Brain pericyte (primary cell): ENCODE data around the gene MGA.

ENCODE experiments used
- DNase-seq: peaks from one replicate; pipeline ENCODE4 v3.0.0-alpha.2; 2012; ENCODE audit warnings: low read depth, low spot score

Gene MGA

DNA sequence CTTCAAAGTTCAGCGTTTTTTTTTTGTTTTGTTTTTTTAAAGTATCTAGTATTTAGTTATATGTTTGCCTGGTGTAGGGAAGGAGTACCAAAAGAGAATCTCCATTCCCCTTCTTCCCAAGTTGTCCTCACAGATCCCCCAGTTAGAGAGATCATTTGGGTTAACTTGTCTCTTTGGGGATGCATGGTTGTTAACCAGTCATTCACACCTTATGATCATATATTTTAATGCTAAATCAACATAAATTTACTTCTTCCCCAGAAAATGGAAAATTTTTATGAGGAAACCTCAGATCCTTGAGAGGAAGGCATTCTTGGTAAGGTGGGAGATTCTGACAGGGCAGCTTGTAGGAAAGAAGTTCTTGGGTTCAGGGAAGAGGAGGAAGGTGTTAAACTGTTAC is 1.5 kb upstream of the MGA start:
- no peak for DNase-seq

DNA sequence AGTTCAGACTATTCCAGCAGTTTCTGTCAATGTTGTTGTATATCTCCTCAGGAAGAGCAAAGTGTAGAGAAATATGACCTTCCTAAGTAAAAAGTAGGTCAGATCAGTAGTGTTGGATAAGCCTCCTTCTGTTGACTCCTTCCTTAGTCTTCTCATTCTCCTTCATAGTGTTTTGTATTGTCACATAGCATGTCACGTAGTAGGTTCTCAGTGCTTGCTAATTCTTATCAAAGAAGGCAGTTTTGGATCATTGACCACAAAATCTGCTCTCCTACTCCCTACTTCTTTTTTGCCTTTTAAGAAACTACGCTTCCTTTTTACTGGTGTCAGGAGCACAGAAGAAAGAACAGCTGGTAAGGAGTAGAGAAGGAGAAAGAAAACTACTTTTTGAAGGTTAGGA is 1.0 kb upstream of the MGA start:
- DNase-seq: no peak

DNA sequence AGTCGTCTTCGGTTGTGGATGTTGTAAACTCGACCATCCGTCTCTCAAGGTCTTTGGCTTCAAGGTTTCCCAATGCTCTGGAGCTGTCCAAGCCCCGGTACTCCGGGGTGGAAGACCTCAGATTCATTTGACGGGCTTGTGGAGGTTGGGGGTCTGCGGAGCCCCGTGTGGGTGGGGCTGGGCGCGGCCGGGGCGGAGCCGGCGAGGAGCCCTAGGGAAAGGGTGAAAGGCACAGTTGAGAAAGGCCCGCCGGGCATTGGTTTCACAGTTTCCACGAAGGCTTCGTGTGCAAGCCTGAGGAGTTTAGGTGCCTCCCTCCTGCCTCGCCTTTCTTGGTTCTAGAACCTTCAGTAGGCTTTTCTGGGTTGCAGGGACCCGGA is 360 bp upstream of the MGA start:
- no peak for DNase-seq

DNA sequence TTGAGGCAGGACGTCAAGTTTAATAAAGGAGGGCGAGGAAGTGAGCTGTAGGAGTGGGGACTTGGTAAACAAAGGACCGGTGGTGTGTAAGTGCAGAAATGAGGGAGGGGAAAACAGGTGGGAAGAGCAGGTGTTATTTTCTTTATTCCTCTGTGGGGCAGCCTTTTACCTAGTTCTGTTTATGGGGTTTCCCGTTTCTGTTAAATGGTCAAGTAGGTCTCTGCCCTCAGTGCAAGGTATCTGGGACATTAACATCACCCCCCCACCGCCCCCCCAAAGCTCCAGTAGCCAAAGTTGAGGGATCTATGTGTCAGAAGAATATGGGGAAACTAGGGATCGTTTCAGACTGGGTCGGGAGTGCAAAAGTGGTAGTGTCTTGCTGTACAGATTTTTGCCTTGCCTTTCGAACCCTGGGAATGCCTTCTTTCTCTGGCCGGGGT is 893 bp downstream of the MGA start:
- no peak for DNase-seq

DNA sequence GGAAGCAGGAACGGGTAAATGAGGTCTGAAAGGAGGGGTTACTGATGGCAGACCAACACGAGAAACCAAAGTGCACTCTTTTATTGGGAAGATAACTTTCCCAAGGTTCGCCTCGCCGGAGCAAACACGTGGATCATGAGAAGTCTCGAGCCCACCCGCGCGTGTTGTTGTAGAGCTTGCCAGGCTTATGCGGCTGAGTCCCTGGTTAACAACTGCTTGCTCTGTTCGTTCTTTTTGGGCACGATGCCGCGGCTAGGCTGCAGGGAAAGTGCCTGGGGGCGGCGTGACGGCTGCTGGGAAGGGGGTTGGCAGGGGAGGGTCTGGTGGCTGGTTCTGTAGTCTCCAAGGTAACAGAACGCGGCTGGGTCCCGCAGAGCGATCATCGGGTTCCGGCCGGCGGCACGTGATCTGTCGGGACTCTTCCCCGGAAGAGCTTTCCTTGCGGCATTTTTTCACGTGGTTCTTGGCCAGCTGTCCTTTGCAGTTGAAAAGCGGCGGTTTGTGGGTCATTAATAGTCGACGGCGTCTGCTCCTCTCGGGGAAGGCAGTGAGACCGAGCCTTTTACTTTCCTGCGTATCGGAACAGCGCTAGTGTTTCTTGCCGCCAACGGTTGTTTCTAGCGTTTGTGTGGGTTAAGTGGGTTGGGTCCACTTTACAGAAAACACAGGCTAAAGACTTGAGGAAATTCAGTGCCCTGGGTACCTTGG is 1.5 kb downstream of the MGA start:
- DNase-seq: no peak

DNA sequence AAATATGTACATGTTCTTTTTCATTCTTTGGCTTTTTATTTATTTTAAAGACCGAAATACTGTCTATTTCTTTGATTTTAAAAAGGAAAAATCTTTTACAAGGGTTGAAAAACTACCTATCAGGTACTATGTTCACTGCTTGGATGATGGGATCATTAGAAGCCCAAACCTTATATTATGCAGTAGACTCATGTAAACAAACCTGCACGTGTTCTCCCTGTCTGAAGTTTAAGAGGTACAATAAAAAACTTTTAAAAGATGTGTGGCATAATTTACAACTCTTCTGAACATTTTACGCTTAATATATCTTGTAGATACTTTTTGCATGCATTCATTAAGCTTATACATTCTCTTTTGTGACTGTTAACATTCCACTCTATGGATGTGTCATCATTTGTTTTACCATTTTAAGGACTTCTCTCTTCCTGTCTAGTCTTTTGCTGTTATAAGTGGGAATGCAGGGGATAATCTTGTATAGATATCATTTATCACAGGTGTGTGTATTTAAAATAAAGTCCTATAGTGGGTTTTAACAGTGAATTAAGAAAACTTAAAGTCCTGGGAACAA is 6.2 kb downstream of the MGA start:
- DNase-seq: no peak

DNA sequence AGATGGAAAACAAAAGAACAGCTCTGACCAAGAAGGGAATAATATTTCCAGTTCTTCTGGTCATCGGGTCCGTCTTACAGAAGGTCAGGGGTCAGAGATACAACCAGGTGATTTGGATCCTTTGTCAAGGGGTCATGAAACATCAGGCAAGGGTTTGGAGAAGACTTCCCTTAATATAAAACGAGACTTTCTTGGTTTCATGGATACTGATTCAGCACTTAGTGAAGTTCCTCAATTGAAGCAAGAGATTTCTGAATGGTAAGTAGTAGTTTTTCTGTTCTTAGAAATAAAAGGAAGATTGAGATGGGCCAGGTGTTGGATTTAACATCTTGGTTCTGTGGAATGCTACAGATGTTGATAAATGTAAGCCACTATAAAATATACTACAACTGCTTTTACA is 9.5 kb downstream of the MGA start:
- no peak for DNase-seq

DNA sequence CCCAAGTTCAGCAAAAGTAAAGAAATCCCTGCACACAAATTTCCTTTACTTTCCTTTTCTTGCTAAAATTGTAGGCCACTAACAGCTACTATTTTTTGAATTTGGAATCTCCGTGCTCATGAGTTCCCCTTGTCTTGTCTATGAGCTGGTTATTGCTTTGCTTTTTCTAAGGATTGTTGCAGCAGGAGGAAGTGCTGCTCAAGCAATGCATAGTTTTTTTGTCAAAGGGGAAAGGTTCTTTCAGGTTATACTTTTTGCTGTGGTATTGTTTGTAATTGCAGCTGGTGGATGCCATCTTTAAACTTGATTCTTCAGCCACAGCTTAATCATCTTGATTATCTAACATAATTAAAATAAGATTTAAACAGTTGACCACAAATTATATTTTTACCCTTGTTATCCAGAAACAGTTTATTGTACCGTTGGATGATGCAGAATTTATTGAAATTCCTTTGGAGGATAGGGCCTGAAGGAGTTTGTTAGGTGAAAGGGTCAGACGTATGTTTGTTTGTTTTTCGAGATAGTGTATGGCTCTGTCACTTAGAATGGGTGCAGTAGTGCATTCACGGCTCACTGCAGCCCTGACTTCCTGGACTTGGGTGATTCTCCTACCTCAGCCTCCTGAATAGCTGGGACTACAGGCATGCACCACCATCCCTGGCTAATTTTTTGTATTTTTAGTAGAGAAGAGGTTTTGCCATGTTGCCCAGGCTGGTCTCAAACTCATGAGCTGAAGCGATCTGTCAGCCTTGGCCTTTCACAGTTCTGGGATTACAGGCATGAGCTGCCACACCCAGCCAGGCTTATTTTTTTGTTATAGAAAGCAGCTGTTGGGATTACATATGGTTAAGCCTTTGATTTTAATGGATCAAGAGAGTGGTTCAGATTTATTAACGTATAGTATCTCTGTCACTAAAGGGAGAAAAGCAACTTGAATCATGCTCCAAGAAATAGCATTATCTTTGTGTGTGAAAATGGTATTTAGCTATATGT is 11.7 kb downstream of the MGA start:
- no peak for DNase-seq

DNA sequence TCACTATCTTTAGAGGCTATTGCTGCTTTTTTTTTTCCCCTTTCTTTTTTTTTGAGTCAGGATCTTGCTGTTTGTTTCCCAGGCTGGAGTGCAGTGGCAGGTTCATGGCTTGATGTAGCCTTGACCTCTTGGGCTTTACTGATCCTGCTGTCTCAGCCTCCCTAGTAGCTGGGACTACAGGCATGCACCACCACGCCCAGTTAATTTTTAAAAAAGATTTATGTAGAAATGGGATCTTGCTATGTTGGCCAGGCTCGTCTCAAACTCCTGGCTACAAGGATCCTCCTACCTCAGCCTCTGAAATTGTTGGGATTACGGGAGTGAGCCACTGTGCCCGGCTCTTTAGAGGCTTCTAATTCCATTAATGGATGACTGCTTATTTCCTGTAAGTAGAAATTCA is 15.1 kb downstream of the MGA start:
- DNase-seq: no peak

DNA sequence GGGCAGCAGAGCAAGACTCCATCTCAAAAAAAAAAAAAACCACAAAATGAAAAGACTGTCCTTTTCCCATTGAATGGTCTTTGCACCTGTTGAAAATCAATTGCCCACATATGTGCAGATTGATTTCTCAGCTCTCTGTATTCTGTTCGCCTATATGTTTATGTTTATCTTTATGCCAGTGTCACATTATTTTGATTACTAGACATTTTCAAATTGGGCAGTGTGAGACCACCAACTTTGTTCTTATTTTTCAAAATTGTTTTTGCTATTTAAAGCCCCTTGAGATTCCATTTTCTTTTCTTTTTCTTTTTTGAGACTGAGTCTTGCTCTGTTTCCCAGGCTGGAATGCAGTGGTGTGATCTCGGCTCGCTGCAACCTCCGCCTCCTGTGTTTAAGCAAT is 18.5 kb downstream of the MGA start:
- DNase-seq: no peak

DNA sequence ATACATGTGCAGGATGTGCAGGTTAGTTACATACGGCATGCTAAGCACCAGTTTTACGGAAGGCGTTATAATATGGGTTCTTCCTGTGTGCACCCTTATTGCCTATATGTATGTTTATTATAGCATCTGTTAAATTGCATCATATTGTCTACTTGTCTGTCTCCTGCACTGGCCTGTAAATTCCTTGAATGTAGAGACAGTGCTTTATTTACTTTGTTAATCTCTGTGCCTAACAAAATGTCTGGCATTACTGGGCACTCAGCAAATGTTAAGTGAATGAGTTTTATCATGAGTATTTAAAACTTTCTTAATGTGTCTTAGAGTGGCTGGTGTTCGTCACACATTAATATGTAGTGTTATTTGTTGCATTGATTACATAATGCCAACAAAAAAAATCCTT is 23.8 kb downstream of the MGA start:
- no peak for DNase-seq

DNA sequence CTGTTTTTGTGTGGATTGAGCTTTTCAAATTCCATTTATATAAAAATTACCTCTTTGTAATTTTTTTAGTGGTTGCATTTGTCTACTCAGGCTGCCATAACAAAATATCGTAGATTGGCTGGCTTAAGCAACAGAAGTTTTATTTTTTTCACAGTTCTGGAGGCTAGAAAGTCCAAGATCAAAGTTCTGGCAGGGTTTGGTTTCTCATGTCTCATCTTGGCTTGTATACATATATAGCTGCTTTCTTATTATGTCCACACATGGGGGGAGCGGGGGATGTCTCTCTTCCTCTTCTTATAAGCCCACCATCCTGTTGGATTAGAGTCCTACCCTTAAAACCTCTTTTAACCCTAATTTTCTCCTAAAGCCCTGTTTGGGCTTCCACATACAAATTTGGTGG is 28.5 kb downstream of the MGA start:
- no peak for DNase-seq

DNA sequence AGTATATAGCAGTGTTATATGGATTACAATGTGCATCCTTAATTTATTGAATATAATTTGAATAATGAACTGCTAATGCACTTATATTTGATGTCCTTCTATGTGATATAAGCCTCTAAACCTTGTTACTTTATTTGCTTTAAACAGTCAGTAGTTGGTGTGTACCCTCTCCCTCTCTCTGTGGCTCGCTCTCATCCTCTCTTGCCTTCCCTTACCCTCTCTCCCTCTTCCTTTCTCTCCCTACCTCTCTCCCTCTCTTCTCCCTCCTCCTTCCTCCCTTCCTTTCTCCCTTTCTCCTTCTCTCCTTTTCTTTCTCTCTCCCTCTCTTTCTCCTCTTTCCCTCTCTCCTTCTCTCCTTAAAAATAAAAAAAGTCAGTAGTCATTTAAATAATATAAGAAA is 28.9 kb downstream of the MGA start:
- no peak for DNase-seq

DNA sequence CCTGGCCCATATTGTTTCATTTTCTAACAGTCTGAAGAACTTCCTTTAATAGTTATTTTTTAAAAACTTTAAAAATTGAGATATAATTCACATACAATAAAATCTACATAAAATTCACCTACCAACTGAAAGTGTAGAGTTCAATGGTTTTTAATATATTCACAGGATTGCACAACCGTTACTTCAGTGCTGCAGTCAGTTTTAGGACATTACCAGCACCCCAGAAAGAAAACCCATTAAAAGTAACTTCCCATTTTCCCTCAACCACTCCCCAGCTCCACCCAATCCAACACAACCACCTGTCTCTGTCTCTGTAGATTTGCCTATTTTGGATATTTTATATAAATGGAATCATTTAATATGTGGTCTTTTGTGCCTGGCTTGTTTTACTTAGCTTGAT is 29.6 kb downstream of the MGA start:
- no peak for DNase-seq

DNA sequence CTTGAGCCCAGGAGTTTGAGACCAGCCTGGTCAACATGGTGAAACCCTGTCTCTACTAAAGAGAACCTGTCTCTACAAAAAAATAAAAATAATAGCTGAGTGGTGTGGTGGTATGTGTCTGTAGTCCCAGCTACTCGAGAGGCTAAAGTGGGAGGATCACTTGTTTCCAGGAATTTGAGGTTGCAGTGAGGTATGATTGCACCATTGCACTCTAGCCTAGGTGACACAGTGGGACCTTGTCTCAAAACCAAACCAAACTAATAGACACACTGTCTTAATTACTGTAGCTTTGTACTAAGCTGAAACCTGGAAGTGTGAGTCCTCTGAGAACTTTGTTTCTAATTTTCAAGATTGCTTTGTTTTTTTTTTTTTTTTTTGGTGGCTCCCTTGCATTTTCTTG is 30.4 kb downstream of the MGA start:
- DNase-seq: no peak

DNA sequence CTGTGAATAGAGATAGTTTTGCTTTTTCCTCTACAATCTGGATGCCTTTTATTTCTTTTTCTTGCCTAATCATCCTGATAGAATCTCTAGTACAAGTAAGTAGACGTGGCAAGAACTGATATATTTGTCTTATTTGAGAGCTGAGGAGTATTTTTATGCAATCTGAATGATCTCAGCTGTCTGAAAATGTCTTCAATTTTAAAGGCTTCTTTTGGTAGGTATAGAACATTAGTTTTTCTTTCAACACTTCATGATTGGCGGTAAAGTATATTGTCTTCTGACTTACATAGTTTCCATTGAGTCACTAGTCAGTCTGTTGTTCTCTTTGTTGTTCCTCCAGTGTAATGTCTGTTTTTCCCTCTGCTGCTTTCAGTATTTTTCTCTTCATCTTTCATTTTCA is 31.3 kb downstream of the MGA start:
- no peak for DNase-seq

DNA sequence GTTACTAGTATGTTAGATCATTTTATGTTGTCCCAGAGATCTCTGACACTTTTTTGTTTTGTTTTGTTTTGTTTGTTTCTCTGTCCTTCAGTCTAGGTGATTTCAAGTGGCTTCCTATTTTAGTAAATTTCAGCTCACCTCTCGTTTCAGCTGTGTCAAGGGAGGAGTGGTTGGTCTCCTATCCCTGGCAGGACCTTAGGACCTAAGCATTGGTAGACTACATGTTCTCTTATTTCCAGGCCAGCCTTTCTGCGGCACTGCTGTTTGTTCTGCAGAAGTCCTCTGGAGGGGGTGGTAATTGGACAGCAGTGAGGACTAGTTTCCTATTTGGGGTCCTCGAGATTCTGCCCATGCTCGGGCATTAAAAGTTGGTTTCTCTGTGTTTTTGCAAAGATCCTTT is 31.8 kb downstream of the MGA start:
- DNase-seq: no peak

DNA sequence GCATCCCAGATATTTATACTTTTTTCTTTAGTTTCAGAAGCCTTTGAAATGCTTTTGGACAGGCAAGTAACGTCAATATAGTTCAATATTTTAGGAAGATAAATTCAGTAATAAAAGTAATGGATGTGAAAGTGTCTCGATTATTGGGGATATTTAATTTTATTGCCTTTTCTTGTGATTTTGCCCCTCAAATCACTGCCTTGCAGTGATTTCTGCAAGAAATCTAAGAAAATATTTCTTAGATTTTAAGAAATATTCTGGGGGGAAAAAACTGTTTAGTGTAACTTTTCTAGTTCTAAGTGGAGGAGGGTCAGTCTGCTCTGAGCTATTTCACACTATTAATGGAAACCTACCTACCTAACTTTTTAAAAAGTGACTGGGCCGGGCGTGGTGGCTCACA is 33.6 kb downstream of the MGA start:
- no peak for DNase-seq

DNA sequence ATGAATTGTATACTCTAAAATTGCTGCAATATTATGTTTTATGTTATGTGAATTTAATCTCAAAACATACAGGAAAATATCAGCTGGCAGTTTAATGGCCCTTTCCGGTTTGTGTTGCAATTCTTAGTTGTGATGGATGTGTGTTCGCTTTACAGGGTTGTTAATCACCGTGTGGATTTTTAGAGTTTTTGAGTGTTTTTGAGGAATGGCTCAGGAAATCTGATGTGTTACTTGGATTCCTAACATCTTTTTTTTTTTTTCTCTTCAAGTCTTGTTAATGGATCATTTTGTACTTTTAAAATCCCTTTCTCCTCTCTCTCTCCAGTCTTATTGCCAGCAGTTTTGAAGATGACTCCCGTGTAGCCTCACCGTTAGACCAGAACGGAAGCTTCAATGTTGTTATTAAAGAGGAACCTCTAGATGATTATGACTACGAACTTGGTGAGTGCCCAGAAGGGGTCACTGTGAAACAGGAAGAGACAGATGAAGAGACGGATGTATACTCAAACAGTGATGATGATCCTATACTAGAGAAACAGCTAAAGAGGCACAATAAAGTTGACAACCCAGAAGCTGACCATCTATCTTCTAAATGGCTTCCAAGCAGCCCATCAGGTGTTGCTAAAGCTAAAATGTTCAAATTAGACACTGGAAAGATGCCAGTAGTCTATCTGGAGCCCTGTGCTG is 35.7 kb downstream of the MGA start:
- DNase-seq: peak; percentile 15

DNA sequence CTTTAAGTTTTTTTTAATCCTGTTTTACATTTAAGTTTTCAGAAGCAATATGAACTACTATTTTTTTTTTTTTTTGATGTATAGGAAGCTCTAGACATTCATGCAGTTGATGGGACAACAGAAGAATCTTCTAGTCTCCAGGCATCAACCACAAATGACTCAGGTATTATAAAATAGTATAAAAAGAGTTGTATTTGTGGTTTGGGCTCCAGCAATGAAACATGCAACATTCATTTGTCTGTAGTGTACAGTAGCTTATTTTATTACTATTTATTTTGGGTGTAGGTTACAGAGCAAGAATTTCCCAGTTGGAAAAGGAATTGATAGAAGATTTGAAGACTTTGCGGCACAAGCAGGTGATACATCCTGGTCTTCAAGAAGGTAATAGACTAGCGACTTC is 38.6 kb downstream of the MGA start:
- no peak for DNase-seq

DNA sequence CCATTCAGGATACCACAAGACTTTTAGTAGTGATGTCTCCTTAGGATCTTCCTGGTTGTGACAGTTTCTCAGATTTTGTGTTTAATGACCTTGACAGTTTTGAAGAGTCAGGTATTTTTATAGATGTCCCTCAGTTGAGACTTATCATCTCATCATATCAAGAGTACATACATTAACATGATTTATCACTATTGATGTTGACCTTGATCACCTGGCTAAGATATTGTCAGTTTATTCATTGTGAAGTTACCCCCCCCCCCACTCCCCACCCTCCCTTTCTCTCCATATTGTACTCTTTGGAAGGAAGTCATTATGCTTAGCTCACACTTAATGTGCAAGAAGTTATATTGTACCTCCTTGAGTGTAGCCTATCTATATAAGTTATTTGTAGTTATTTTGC is 42.9 kb downstream of the MGA start:
- DNase-seq: no peak

DNA sequence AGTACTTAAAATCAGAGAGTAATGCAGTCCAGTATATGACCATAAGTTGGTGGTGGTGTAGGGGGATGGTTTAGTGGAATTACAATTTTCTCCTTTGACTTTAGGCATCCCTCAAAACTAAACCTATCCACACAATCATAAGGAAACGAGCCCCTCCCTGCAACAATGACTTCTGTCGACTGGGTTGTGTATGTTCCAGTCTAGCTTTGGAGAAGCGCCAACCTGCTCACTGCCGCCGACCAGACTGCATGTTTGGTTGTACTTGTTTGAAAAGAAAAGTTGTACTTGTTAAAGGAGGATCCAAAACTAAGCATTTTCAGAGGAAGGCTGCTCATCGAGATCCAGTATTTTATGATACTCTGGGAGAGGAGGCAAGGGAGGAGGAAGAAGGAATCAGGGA is 52.8 kb downstream of the MGA start:
- DNase-seq: no peak
